Measurements from ENCODE around the gene MICU1. TPM values are rescaled to one million over a fixed set of nuclear protein-coding genes. Genes with fewer than 3 reads are reported as not detected.

Gene MICU1
- total RNA-seq, 1 experiment from 2014 or later: 46.9 TPM

DNA sequence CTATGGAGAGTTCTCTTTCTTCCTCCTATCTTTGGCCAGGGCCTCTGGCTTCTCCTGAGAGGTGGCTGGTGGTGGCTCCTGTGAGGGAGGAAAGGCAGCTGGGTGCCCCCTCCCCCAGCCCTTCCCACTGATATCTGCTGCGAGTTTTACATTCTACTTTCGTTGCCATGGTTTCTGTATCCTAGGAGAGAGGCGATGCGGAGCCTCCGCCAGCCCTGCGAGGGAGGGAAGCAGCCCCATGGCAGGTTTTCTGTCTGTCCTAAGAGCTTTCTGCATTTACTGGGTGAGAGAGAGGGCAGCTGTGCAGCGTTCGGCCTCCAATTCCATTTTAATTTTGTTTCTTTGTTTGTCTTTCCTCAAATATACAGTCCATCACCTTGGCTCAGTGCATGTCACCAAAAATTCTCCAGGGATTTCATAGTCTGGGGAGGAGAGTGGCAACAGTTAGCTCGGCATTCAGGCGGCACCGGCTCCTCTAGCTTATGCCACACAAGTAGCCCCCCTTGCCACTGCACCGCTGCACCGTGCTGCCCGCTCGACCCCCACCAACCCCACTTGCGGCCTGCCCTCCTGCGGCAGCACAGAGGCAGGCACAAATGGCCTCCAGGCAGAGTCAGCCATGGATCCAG is 291.6 kb downstream of the MICU1 start:
- POLR2A ChIA-PET: no interaction called here
- intact Hi-C loops (cut with micrococcal nuclease; ENCODE audit: unreplicated experiment): no loop called here
- TF ChIP-seq, protein P1, sequence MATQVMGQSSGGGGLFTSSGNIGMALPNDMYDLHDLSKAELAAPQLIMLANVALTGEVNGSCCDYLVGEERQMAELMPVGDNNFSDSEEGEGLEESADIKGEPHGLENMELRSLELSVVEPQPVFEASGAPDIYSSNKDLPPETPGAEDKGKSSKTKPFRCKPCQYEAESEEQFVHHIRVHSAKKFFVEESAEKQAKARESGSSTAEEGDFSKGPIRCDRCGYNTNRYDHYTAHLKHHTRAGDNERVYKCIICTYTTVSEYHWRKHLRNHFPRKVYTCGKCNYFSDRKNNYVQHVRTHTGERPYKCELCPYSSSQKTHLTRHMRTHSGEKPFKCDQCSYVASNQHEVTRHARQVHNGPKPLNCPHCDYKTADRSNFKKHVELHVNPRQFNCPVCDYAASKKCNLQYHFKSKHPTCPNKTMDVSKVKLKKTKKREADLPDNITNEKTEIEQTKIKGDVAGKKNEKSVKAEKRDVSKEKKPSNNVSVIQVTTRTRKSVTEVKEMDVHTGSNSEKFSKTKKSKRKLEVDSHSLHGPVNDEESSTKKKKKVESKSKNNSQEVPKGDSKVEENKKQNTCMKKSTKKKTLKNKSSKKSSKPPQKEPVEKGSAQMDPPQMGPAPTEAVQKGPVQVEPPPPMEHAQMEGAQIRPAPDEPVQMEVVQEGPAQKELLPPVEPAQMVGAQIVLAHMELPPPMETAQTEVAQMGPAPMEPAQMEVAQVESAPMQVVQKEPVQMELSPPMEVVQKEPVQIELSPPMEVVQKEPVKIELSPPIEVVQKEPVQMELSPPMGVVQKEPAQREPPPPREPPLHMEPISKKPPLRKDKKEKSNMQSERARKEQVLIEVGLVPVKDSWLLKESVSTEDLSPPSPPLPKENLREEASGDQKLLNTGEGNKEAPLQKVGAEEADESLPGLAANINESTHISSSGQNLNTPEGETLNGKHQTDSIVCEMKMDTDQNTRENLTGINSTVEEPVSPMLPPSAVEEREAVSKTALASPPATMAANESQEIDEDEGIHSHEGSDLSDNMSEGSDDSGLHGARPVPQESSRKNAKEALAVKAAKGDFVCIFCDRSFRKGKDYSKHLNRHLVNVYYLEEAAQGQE (IDR thresholded peaks at IDR 0.05; ENCODE audit: insufficient read depth in 1 of 2, low read depth in 2 of 2, low read length in 1 of 2): no peak
- TF ChIP-seq SIN3A (IDR thresholded peaks at IDR 0.05; ENCODE audit: borderline replicate concordance, insufficient read depth, low read depth, low read length) (no peak), TCF7L2 (IDR thresholded peaks at IDR 0.05; ENCODE audit: low read depth, low read length) (no peak), POLR2AphosphoS5 (IDR thresholded peaks at IDR 0.05; ENCODE audit: low read depth, low read length) (no peak)
- TF ChIP-seq, protein P2, sequence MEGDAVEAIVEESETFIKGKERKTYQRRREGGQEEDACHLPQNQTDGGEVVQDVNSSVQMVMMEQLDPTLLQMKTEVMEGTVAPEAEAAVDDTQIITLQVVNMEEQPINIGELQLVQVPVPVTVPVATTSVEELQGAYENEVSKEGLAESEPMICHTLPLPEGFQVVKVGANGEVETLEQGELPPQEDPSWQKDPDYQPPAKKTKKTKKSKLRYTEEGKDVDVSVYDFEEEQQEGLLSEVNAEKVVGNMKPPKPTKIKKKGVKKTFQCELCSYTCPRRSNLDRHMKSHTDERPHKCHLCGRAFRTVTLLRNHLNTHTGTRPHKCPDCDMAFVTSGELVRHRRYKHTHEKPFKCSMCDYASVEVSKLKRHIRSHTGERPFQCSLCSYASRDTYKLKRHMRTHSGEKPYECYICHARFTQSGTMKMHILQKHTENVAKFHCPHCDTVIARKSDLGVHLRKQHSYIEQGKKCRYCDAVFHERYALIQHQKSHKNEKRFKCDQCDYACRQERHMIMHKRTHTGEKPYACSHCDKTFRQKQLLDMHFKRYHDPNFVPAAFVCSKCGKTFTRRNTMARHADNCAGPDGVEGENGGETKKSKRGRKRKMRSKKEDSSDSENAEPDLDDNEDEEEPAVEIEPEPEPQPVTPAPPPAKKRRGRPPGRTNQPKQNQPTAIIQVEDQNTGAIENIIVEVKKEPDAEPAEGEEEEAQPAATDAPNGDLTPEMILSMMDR (IDR thresholded peaks at IDR 0.05): no peak

DNA sequence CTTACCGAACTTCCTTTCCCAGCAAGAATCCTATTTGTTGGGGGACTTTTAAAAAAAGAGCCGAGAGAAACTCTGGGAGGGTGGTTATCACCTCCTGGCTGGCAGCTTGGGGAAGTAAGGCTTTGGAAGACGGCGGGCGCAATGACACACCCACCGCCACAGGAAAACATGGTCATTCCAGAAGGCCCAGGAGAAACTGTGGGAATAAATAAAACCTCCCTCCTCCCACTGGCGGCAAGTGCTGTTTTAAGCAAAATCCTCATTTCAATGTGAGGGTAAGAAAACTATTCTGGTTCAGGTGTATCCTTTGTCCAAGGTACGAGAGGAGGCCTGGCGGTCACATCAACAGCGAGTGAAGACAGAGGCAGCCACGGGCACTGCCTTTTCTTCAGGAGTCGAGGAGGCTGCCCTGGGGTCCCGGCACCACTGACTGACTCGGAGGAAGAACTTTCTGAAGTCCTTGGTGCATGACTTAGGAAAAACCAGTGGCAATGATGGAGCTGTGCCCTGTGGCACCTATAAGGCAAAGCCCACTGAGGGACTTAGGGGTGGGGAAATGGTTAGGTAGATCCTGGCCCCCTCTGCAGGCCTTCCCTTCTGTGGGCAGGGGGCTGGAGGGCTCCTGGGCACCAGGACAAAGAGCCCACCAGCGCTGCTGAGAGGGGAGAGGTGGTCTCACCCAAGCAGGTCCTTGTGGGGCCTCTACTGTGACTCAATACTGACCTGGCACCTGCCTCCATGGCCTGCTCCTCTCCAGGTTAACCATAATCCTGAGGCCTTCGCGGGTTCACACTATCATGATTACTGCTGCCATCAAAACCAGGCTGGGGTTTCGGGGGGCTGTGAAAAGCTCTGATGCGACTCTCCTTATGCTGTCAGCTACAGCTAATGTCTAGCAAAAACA is 292.5 kb downstream of the MICU1 start:
- ATAC-seq (no peak), DNase-seq (ENCODE audit: low read depth, low spot score) (no peak)
- Histone ChIP-seq H3K4me1 (ENCODE audit: control insufficient read depth, insufficient read depth, low read length) (peaks cover 59% of the 10 kb centered on the region), H3K4me3 (ENCODE audit: low read depth in 2 of 2, low read length in 2 of 2) (no peak overlapping the region), H3K9me3 (ENCODE audit: control insufficient read depth, insufficient read depth, low read depth, low read length) (no peaks in the 10 kb centered on the region), H3K36me3 (ENCODE audit: control insufficient read depth, insufficient read depth, low read length) (peaks cover 3% of the 10 kb centered on the region; the same call in 1 of the 2 replicates), H3K27ac (ENCODE audit: low read length) (peak overlapping the region; percentile 73), H3K27me3 (ENCODE audit: control insufficient read depth, insufficient read depth, low read length) (no peaks in the 10 kb centered on the region)
- intact Hi-C loops (cut with micrococcal nuclease; ENCODE audit: unreplicated experiment): no loop called here
- no TSS peak for BruUV-seq (replicated peaks)
- ChIA-PET POLR2A (interaction anchor here (0.5 to 0.6 kb wide), 2 partner anchors 151 to 832 kb away, joined by 4 read pairs; no protein-coding TSS in a partner anchor), CTCF (interaction anchor here (0.7 kb wide), 1 partner anchor 57 kb away, joined by 3 read pairs; no protein-coding TSS in a partner anchor)
- in situ Hi-C loops (cut with HindIII; ENCODE audit: low pct_unique_long_range_greater_than_20kb, low sequenced_read_pairs): no loop called here
- TF ChIP-seq POLR2AphosphoS5 (IDR thresholded peaks at IDR 0.05; ENCODE audit: low read depth, low read length) (peak; percentile 47; the same call in 1 of the 2 replicates), SIN3A (IDR thresholded peaks at IDR 0.05; ENCODE audit: borderline replicate concordance, insufficient read depth, low read depth, low read length) (no peak)

More for the DNA sequence above, 291.6 kb downstream of the MICU1 start:
- CTCF ChIA-PET: interaction anchor here (0.7 kb wide), 1 partner anchor 58 kb away, joined by 3 read pairs; no protein-coding TSS in a partner anchor
- Histone ChIP-seq H3K4me1 (ENCODE audit: control insufficient read depth, insufficient read depth, low read length) (peaks cover 50% of the 10 kb centered on the region), H3K4me3 (ENCODE audit: low read depth in 2 of 2, low read length in 2 of 2) (no peak overlapping the region), H3K27ac (ENCODE audit: low read length) (peak overlapping the region; percentile 50), H3K9me3 (ENCODE audit: control insufficient read depth, insufficient read depth, low read depth, low read length) (no peaks in the 10 kb centered on the region), H3K27me3 (ENCODE audit: control insufficient read depth, insufficient read depth, low read length) (no peaks in the 10 kb centered on the region), H3K36me3 (ENCODE audit: control insufficient read depth, insufficient read depth, low read length) (peaks cover 3% of the 10 kb centered on the region; the same call in 1 of the 2 replicates)
- DNase-seq (ENCODE audit: low read depth, low spot score) (no peak), ATAC-seq (no peak)
- BruUV-seq (replicated peaks): TSS peak; percentile 38
- in situ Hi-C loops (cut with HindIII; ENCODE audit: low pct_unique_long_range_greater_than_20kb, low sequenced_read_pairs): no loop called here
